ENCODE measurements around the gene SPATS2L.

The SPATS2L gene

GRCh38 chr2:200502196-200502595, 195.7 kb downstream of the SPATS2L start:
- no peak for DNase-seq (ENCODE audit: low read depth)
- TF ChIP-seq CTCF (IDR thresholded peaks at IDR 0.05; ENCODE audit: low read depth, low read length), result no peak
- no peak for TF ChIP-seq POLR2A (IDR thresholded peaks at IDR 0.05; ENCODE audit: extremely low read depth, insufficient read length)
- no peak for TF ChIP-seq MAX (IDR thresholded peaks at IDR 0.05; ENCODE audit: low read depth, low read length)
- no peak for TF ChIP-seq MYC (IDR thresholded peaks at IDR 0.05; ENCODE audit: low read depth, low read length)
- no peak overlapping the region for H3K4me3 ChIP-seq (ENCODE audit: low read depth, low read length)

GRCh38 chr2:200506679-200507078, 200.2 kb downstream of the SPATS2L start:
- no peak overlapping the region for H3K4me3 ChIP-seq (ENCODE audit: low read depth, low read length)
- no peak for DNase-seq (ENCODE audit: low read depth)
- no peak for TF ChIP-seq MYC (IDR thresholded peaks at IDR 0.05; ENCODE audit: low read depth, low read length)
- no peak for TF ChIP-seq MAX (IDR thresholded peaks at IDR 0.05; ENCODE audit: low read depth, low read length)
- no peak for TF ChIP-seq CTCF (IDR thresholded peaks at IDR 0.05; ENCODE audit: low read depth, low read length)
- no peak for TF ChIP-seq POLR2A (IDR thresholded peaks at IDR 0.05; ENCODE audit: extremely low read depth, insufficient read length)

- no peak overlapping the region for H3K4me3 ChIP-seq (ENCODE audit: low read depth, low read length)
- DNase-seq (ENCODE audit: low read depth), result no peak
- TF ChIP-seq CTCF (IDR thresholded peaks at IDR 0.05; ENCODE audit: low read depth, low read length), result no peak
- no peak for TF ChIP-seq MYC (IDR thresholded peaks at IDR 0.05; ENCODE audit: low read depth, low read length)
- no peak for TF ChIP-seq MAX (IDR thresholded peaks at IDR 0.05; ENCODE audit: low read depth, low read length)
- no peak for TF ChIP-seq POLR2A (IDR thresholded peaks at IDR 0.05; ENCODE audit: extremely low read depth, insufficient read length)
Measured at GRCh38 chr2:200507179-200507578, 200.7 kb downstream of the SPATS2L start.

- DNase-seq (ENCODE audit: low read depth), result peak; percentile 32
- H3K4me3 ChIP-seq (ENCODE audit: low read depth, low read length), result peak overlapping the region; percentile 81
- TF ChIP-seq MYC (IDR thresholded peaks at IDR 0.05; ENCODE audit: low read depth, low read length) (no peak), MAX (IDR thresholded peaks at IDR 0.05; ENCODE audit: low read depth, low read length) (no peak), CTCF (IDR thresholded peaks at IDR 0.05; ENCODE audit: low read depth, low read length) (no peak), POLR2A (IDR thresholded peaks at IDR 0.05; ENCODE audit: extremely low read depth, insufficient read length) (no peak)
Measured at GRCh38 chr2:200509235-200509611, 202.7 kb downstream of the SPATS2L start.

GRCh38 chr2:200509612-200510433, 203.3 kb downstream of the SPATS2L start, which contains the start of gene KCTD18:
Gene KCTD18 (minus strand): TSS chr2:200510068. CDS start chr2:200507016, 3,052 bp downstream.
- H3K4me3 ChIP-seq (ENCODE audit: low read depth, low read length), result peak within 1 kb of the TSS; percentile 81
- TF ChIP-seq MAX (IDR thresholded peaks at IDR 0.05; ENCODE audit: low read depth, low read length) (0 out of 2 replicates have a peak, but pooled peaks have one; percentile 43), MYC (IDR thresholded peaks at IDR 0.05; ENCODE audit: low read depth, low read length) (no peak; the same call in none of the 2 replicates), CTCF (IDR thresholded peaks at IDR 0.05; ENCODE audit: low read depth, low read length) (peak; percentile 62), POLR2A (IDR thresholded peaks at IDR 0.05; ENCODE audit: extremely low read depth, insufficient read length) (peak; percentile 78)
- DNase-seq (ENCODE audit: low read depth), result peak; percentile 95
